ENCODE measurements around the gene VGLL2.

Gene VGLL2

GRCh38 chr6:117269638-117270054, 4.3 kb downstream of the VGLL2 start:
- FAIRE-seq, result no peak

- no peak for FAIRE-seq
These were observed 4.9 kb downstream of the VGLL2 start for GRCh38 chr6:117270055-117270842.

GRCh38 chr6:117270843-117271507, 5.6 kb downstream of the VGLL2 start:
- FAIRE-seq, result no peak

GRCh38 chr6:117272032-117272866, 6.9 kb downstream of the VGLL2 start:
- FAIRE-seq, result no peak

GRCh38 chr6:117272891-117273290, 7.5 kb downstream of the VGLL2 start:
- no peak for FAIRE-seq

GRCh38 chr6:117275205-117275604, 9.8 kb downstream of the VGLL2 start:
- no peak for FAIRE-seq

- FAIRE-seq, result no peak
These were observed 10.4 kb downstream of the VGLL2 start for GRCh38 chr6:117275711-117276110.

GRCh38 chr6:117276778-117277316, 11.5 kb downstream of the VGLL2 start:
- FAIRE-seq, result no peak

- no peak for FAIRE-seq
These were observed 15.6 kb downstream of the VGLL2 start for GRCh38 chr6:117280922-117281321.

- FAIRE-seq, result no peak
These were observed 22.8 kb downstream of the VGLL2 start for GRCh38 chr6:117288083-117288715.

- FAIRE-seq, result no peak
These were observed 25.0 kb downstream of the VGLL2 start for GRCh38 chr6:117290173-117290846.

GRCh38 chr6:117298941-117299340, 33.6 kb downstream of the VGLL2 start:
- no peak for FAIRE-seq

GRCh38 chr6:117303323-117303722, 38.0 kb downstream of the VGLL2 start:
- no peak for FAIRE-seq

- no peak for FAIRE-seq
These were observed 39.1 kb downstream of the VGLL2 start for GRCh38 chr6:117304446-117304845.

GRCh38 chr6:117306227-117306790, 41.0 kb downstream of the VGLL2 start:
- no peak for FAIRE-seq

GRCh38 chr6:117307655-117308054, 42.3 kb downstream of the VGLL2 start:
- FAIRE-seq, result no peak

GRCh38 chr6:117309069-117309468, 43.7 kb downstream of the VGLL2 start:
- FAIRE-seq, result no peak

GRCh38 chr6:117309611-117310010, 44.3 kb downstream of the VGLL2 start:
- FAIRE-seq, result no peak

- FAIRE-seq, result no peak
These were observed 46.0 kb downstream of the VGLL2 start for GRCh38 chr6:117311310-117311709.

GRCh38 chr6:117311726-117312125, 46.4 kb downstream of the VGLL2 start:
- FAIRE-seq, result no peak

GRCh38 chr6:117317261-117317660, 51.9 kb downstream of the VGLL2 start:
- peak; percentile 6 for FAIRE-seq

All from A204.1 (cell line).